ENCODE data around the gene SPATA4.

- no peak for TF ChIP-seq ARNTL (CRISPR knock-in tag; IDR thresholded peaks at IDR 0.05; ENCODE audit: borderline replicate concordance, low read depth)
- TF ChIP-seq CREB5 (CRISPR knock-in tag; IDR thresholded peaks at IDR 0.05; ENCODE audit: low read depth) = no peak
- no peak for TF ChIP-seq ZNF565 (CRISPR knock-in tag; conservative IDR thresholded peaks at IDR 0.05; ENCODE audit: low read depth)
- TF ChIP-seq CSDC2 (CRISPR knock-in tag; IDR thresholded peaks at IDR 0.05) = no peak
- TF ChIP-seq ZFP30 (CRISPR knock-in tag; IDR thresholded peaks at IDR 0.05) = no peak
- TF ChIP-seq TSHZ2 (CRISPR knock-in tag; IDR thresholded peaks at IDR 0.05) = no peak
- no peak for TF ChIP-seq PPARA (CRISPR knock-in tag; IDR thresholded peaks at IDR 0.05; ENCODE audit: borderline replicate concordance)
- TF ChIP-seq TCF4 (CRISPR knock-in tag; IDR thresholded peaks at IDR 0.05; ENCODE audit: borderline replicate concordance) = no peak
- no peak for TF ChIP-seq ESRRG (CRISPR knock-in tag; IDR thresholded peaks at IDR 0.05)
- no peak for TF ChIP-seq OSR1 (CRISPR knock-in tag; IDR thresholded peaks at IDR 0.05)
- TF ChIP-seq ZNF70 (CRISPR knock-in tag; IDR thresholded peaks at IDR 0.05) = no peak
Measured at GRCh38 chr4:176188654-176189053, 6.7 kb downstream of the SPATA4 start.

All from SK-N-SH treated with all-trans-retinoic acid at 6 μM for 48 hours (cell line).